HCT116 (cell line): Measurements from ENCODE around the gene MYLK3. TPM values are rescaled to one million over a fixed set of nuclear protein-coding genes. Genes with fewer than 3 reads are reported as not detected.

ENCODE experiments used
- ATAC-seq: fragments of 200-7000 bp; cut with Tn5 transposase; 2 replicates; pipeline ENCODE4 v1.9.1; 2020; ENCODE audit warnings: mild to moderate bottlenecking, moderate library complexity
- BruUV-seq: library from RNA; stranded (reverse); fragments of 400-500 nt; replicated peaks from 2 replicates; lab custom pipeline; 2021; lab: Mats Ljungman, UMichigan
- CTCF ChIA-PET: fragments of 300-600 bp; sonication (Branson Sonifier 250); formaldehyde crosslinking; loops from one replicate; lab custom pipeline; 2021; ENCODE audit warnings: antibody characterized with exemption; lab: Charles Lee
- POLR2A ChIA-PET: fragments of 300-600, 350-600 bp; sonication (Branson Sonifier 250); formaldehyde crosslinking; loops from one replicate; lab custom pipeline; 2021; ENCODE audit warnings: antibody characterized with exemption; lab: Charles Lee
- RAD21 ChIA-PET, 2 experiments: fragments of 300-600 bp; sonication (Branson Sonifier 250); formaldehyde crosslinking; loops; one replicate each; lab custom pipeline; 2023; ENCODE audit warnings: low total read pairs in 2 of 2; ENCODE audit not compliant: uncharacterized antibody in 2 of 2, unreplicated experiment in 2 of 2, low non-redundant PET in 1 of 2; lab: Charles Lee
- DNase-seq: peaks from one replicate; pipeline ENCODE4 v3.0.0-alpha.2; 2010; ENCODE audit warnings: low read depth, low spot score
- H2AFZ ChIP-seq: fragments of 200-600 bp; shearing (Covaris generic), sonication (generic); 2 replicates; pipeline ENCODE4 v1.6.1; 2017; ENCODE audit warnings: low read depth, mixed run types, mixed read lengths, antibody characterized with exemption, low read length; ENCODE audit not compliant: poor library complexity, severe bottlenecking
- H3K27ac ChIP-seq: 2 replicates; pipeline ENCODE4 v1.5.1; 2012; ENCODE audit warnings: low read depth, low read length
- H3K27me3 ChIP-seq: fragments of 200-600 bp; sonication (generic); 2 replicates; pipeline ENCODE4 v1.6.1; 2016; ENCODE audit warnings: mixed run types, low read length, mixed read lengths; ENCODE audit not compliant: insufficient read depth
- H3K36me3 ChIP-seq, 2 experiments: fragments of 200-500 bp in 1 of 2; fragments of 200-600 bp in 1 of 2; sonication (Bioruptor generic) in 1 of 2; sonication (generic) in 1 of 2; 2 replicates each; pipeline versions ENCODE4 v1.5.1 to v1.6.1; 2014 to 2016; ENCODE audit warnings: low read length in 2 of 2, inconsistent platforms in 1 of 2, mixed read lengths in 1 of 2, mixed run types in 1 of 2; ENCODE audit not compliant: insufficient read depth in 2 of 2, control insufficient read depth in 1 of 2
- H3K4me1 ChIP-seq, 2 experiments: fragments of 200-600 bp in 1 of 2; sonication (generic) in 1 of 2; 2 replicates each; pipeline versions ENCODE4 v1.5.1 to v1.6.1; 2012 to 2017; ENCODE audit warnings: low read length in 2 of 2, inconsistent platforms in 1 of 2, mild to moderate bottlenecking in 1 of 2, mixed read lengths in 1 of 2, mixed run types in 1 of 2, moderate library complexity in 1 of 2; ENCODE audit not compliant: insufficient read depth in 2 of 2, control insufficient read depth in 1 of 2
- H3K4me2 ChIP-seq: fragments of 200-600 bp; sonication (generic); 2 replicates; pipeline ENCODE4 v1.6.1; 2017; ENCODE audit warnings: mixed run types, low read length, mixed read lengths
- H3K4me3 ChIP-seq, 2 experiments: fragments of 200-600 bp in 1 of 2; sonication (generic) in 1 of 2; replicated peaks in 1 of 2; 2 replicates each; pipeline ENCODE4 v1.5.1; 2011 to 2016; ENCODE audit warnings: low read length in 2 of 2, control low read depth in 1 of 2, low read depth in 1 of 2, mild to moderate bottlenecking in 1 of 2, mixed read lengths in 1 of 2, mixed run types in 1 of 2
- H3K79me2 ChIP-seq: fragments of 200-600 bp; sonication (generic); 2 replicates; pipeline ENCODE4 v1.6.1; 2017; ENCODE audit warnings: mild to moderate bottlenecking, mixed run types, low read length, moderate library complexity, mixed read lengths; ENCODE audit not compliant: insufficient read depth
- H3K9ac ChIP-seq: fragments of 200-600 bp; sonication (generic); 2 replicates; pipeline ENCODE4 v1.6.1; 2016; ENCODE audit warnings: low read length, mixed read lengths
- H3K9me2 ChIP-seq: fragments of 200-600 bp; sonication (generic), shearing (Covaris generic); 2 replicates; pipeline ENCODE4 v1.6.1; 2017; ENCODE audit warnings: mixed run types, mild to moderate bottlenecking, moderate library complexity; ENCODE audit not compliant: insufficient read depth
- H3K9me3 ChIP-seq, 2 experiments: fragments of 200-500 bp in 1 of 2; fragments of 200-600 bp in 1 of 2; sonication (Bioruptor generic) in 1 of 2; sonication (generic) in 1 of 2; 2 replicates each; pipeline ENCODE4 v1.6.1; 2014 to 2017; ENCODE audit warnings: low read length in 2 of 2, mixed read lengths in 2 of 2, inconsistent platforms in 1 of 2, low read depth in 1 of 2, mild to moderate bottlenecking in 1 of 2, mixed run types in 1 of 2, moderate library complexity in 1 of 2; ENCODE audit not compliant: control insufficient read depth in 1 of 2, insufficient read depth in 1 of 2
- H4K20me1 ChIP-seq: fragments of 200-600 bp; sonication (generic), shearing (Covaris generic); 2 replicates; pipeline ENCODE4 v1.6.1; 2017; ENCODE audit warnings: mixed run types, mild to moderate bottlenecking, moderate library complexity; ENCODE audit not compliant: insufficient read depth
- CBX3 ChIP-seq: IDR thresholded peaks from 2 replicates; pipeline ENCODE4 v1.6.1; 2012; ENCODE audit warnings: low read depth
- CEBPB ChIP-seq: IDR thresholded peaks from 2 replicates; pipeline ENCODE4 v1.6.1; 2012; ENCODE audit warnings: low read depth
- ELF1 ChIP-seq: IDR thresholded peaks from 2 replicates; pipeline ENCODE4 v1.6.1; 2012; ENCODE audit warnings: low read depth, borderline replicate concordance
- EZH2 ChIP-seq: fragments of 200-600 bp; sonication (generic); IDR thresholded peaks from 2 replicates; pipeline ENCODE4 v1.6.1; 2017; ENCODE audit warnings: antibody characterized with exemption, mixed run types
- EZH2phosphoT487 ChIP-seq: fragments of 200-600 bp; IDR thresholded peaks from 2 replicates; pipeline ENCODE4 v1.6.1; 2018; ENCODE audit warnings: antibody characterized with exemption, borderline replicate concordance
- FOSL1 ChIP-seq: IDR thresholded peaks from 2 replicates; pipeline ENCODE4 v1.6.1; 2012; ENCODE audit warnings: low read depth
- POLR2A ChIP-seq: IDR thresholded peaks from 2 replicates; pipeline ENCODE4 v1.7.0; 2011; ENCODE audit warnings: borderline replicate concordance; ENCODE audit not compliant: insufficient read depth, insufficient read length; ENCODE audit errors: extremely low read depth
- RAD21 ChIP-seq: IDR thresholded peaks from 2 replicates; pipeline ENCODE4 v1.6.1; 2012; ENCODE audit warnings: low read depth, mild to moderate bottlenecking
- SIN3A ChIP-seq: IDR thresholded peaks from 2 replicates; pipeline ENCODE4 v1.6.1; 2012; ENCODE audit warnings: low read depth
- SP1 ChIP-seq: IDR thresholded peaks from 2 replicates; pipeline ENCODE4 v1.6.1; 2012; ENCODE audit warnings: low read depth
- SRF ChIP-seq: IDR thresholded peaks from 2 replicates; pipeline ENCODE4 v1.6.1; 2012; ENCODE audit warnings: low read depth
- ZBTB33 ChIP-seq: IDR thresholded peaks from 2 replicates; pipeline ENCODE4 v1.6.1; 2011; ENCODE audit warnings: mild to moderate bottlenecking, low read length, moderate library complexity; ENCODE audit not compliant: insufficient replicate concordance; ENCODE audit errors: extremely low read depth
- ZFX ChIP-seq: fragments of 450-650 bp; IDR thresholded peaks from 2 replicates; pipeline ENCODE4 v1.6.1; 2017
- ZNF274 ChIP-seq: fragments of 200-500 bp; sonication (Bioruptor generic); IDR thresholded peaks from 2 replicates; pipeline ENCODE4 v1.6.1; 2014; ENCODE audit warnings: mild to moderate bottlenecking, low read depth, low read length, inconsistent platforms
- intact Hi-C: fragments of 100-400 bp; cut with micrococcal nuclease; formaldehyde crosslinking; loops from 2 replicates; pipeline ENCODE4 v1.10.0; 2022
- total RNA-seq: library from RNA; stranded (reverse); gene quantifications from one replicate; pipeline ENCODE4 v1.2.1, GENCODE V29; 2021; ENCODE audit not compliant: unreplicated experiment
- TF ChIP-seq, protein P1 (sequence below), 3 experiments: fragments of 200-600 bp in 1 of 3; sonication (generic) in 1 of 3; IDR thresholded peaks in 2 of 3; conservative IDR thresholded peaks in 1 of 3; 2 replicates each; pipeline ENCODE4 v1.5.1; 2012 to 2017; ENCODE audit warnings: low read depth in 2 of 3, low read length in 2 of 3, antibody characterized with exemption in 1 of 3, borderline replicate concordance in 1 of 3, control low read depth in 1 of 3, mild to moderate bottlenecking in 1 of 3, mixed read lengths in 1 of 3, mixed run types in 1 of 3, moderate library complexity in 1 of 3; ENCODE audit not compliant: insufficient read depth in 1 of 3
- TF ChIP-seq, protein P2 (sequence below): IDR thresholded peaks from 2 replicates; pipeline ENCODE4 v1.6.1; 2012
- TF ChIP-seq, protein P3 (sequence below): IDR thresholded peaks from 2 replicates; pipeline ENCODE4 v1.6.1; 2012

The MYLK3 gene
- total RNA-seq, 1 experiment from 2014 or later = 0.22 TPM

GRCh38 chr16:46768809-46769208 lies 20.7 kb upstream of the MYLK3 start:
- TF ChIP-seq, protein P1, sequence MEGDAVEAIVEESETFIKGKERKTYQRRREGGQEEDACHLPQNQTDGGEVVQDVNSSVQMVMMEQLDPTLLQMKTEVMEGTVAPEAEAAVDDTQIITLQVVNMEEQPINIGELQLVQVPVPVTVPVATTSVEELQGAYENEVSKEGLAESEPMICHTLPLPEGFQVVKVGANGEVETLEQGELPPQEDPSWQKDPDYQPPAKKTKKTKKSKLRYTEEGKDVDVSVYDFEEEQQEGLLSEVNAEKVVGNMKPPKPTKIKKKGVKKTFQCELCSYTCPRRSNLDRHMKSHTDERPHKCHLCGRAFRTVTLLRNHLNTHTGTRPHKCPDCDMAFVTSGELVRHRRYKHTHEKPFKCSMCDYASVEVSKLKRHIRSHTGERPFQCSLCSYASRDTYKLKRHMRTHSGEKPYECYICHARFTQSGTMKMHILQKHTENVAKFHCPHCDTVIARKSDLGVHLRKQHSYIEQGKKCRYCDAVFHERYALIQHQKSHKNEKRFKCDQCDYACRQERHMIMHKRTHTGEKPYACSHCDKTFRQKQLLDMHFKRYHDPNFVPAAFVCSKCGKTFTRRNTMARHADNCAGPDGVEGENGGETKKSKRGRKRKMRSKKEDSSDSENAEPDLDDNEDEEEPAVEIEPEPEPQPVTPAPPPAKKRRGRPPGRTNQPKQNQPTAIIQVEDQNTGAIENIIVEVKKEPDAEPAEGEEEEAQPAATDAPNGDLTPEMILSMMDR (IDR thresholded peaks at IDR 0.05 in 2 of 3, conservative IDR thresholded peaks at IDR 0.05 in 1 of 3; ENCODE audit: borderline replicate concordance in 1 of 3, insufficient read depth in 1 of 3, low read depth in 2 of 3, low read length in 2 of 3) = no peak
- TF ChIP-seq, protein P2, sequence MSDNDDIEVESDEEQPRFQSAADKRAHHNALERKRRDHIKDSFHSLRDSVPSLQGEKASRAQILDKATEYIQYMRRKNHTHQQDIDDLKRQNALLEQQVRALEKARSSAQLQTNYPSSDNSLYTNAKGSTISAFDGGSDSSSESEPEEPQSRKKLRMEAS = no peak
- no peak for TF ChIP-seq SIN3A
- no peak for TF ChIP-seq ZBTB33
- TF ChIP-seq, protein P3, sequence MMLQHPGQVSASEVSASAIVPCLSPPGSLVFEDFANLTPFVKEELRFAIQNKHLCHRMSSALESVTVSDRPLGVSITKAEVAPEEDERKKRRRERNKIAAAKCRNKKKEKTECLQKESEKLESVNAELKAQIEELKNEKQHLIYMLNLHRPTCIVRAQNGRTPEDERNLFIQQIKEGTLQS = no peak
- no peak for TF ChIP-seq ZFX
- TF ChIP-seq ELF1 = no peak
- TF ChIP-seq CEBPB = no peak
- TF ChIP-seq ZNF274 = no peak
- no peak for TF ChIP-seq EZH2phosphoT487
- no peak for TF ChIP-seq POLR2A
- no peak for TF ChIP-seq SRF
- no peak for TF ChIP-seq CBX3
- TF ChIP-seq RAD21 = no peak
- no peak for TF ChIP-seq FOSL1
- no peak for TF ChIP-seq SP1
- no peak for TF ChIP-seq EZH2
- no peak for ATAC-seq
- Histone ChIP-seq H3K36me3 (no peaks in the 10 kb centered on the region), H4K20me1 (no peaks in the 10 kb centered on the region), H3K9me3 (no peaks in the 10 kb centered on the region), H3K9me2 (no peaks in the 10 kb centered on the region), H3K4me2 (no peak overlapping the region), H3K9ac (no peak overlapping the region), H3K27ac (no peak overlapping the region), H3K79me2 (no peaks in the 10 kb centered on the region), H3K27me3 (no peaks in the 10 kb centered on the region), H3K4me1 (no peaks in the 10 kb centered on the region; a peak in 1 of 4 replicates), H3K4me3 (no peak overlapping the region), H2AFZ (no peak overlapping the region)
- no TSS peak for BruUV-seq
- intact Hi-C loops = no loop called here
- DNase-seq = no peak
- RAD21 ChIA-PET = no interaction called here
- POLR2A ChIA-PET = no interaction called here
- CTCF ChIA-PET = no interaction called here
